ENCODE data around the gene HLCS.
"Not testable (repeated sequence)": the region's sequence is repeated elsewhere in the genome, so short reads cannot be mapped to it uniquely, and the experiment has no call there.

HLCS gene

DNA sequence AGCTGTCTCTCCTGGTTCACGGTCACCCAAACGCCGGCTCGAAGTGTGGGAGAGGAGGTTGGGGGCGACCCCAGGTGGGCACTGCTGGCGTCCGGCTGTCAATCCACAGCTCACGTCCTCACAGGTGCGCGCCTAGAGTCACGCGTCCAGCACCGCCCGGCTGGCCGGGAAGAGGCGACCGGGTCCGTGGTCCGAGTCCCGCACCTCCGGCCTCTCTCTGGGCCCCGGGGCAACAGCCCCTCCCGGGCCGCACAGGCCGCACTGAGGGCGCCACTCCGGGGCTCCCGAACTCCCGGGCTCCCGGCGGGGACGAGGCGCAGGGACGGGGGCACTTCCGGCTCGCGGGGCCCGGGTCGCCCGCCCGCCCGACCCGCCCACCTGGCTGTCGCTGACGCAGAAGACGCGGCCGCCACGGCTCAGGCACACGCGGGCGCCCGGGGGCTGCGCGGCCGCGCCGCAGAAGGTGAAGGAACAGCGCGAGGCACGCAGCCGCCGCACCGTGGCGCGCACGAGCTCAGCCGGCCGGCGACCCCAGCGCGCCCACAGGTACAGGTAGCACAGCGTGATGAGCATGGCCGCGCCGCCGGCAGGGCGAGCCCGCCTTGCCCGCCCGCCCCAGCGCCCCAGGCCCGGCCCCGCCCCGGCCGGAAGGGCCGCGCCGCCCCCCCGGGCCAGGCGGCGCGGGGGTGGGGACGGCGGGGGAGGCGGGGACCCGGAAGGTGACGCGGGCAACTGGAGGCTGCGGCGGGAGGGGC lies at the start of gene HLCS:
Gene HLCS (minus strand): TSS at position 604 of the 755 bp plus-strand sequence. CDS start 31 bp downstream, at position 573.
- peak; percentile 57 for DNase-seq (ENCODE audit: low read depth)

- peak; percentile 68 for DNase-seq (ENCODE audit: low read depth)
Measured at GRCh38 chr21:37009740-37010341, 43.4 kb upstream of the HLCS start.

DNA sequence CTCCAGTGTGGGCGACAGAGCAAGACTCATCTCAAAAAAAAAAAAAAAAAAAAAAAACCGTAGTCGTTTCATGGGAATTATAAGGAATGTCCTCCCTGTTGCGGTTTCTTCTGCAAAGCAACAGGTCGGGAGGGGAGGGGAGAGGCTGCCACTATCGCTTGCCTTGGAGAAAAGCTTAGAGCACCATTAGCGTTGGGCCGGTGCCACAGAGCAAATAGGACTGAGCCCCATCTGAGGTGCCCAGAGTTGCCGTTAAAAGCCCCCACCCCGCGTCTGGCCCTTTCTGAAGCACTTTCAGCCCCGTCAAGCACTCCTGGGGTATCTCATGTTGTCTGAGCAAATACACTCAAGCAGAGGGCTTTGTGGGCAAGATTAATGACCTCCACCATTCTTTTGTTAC lies 42.3 kb upstream of the HLCS start:
- no peak for DNase-seq (ENCODE audit: low read depth)

GRCh38 chr21:37006486-37007291 lies 40.2 kb upstream of the HLCS start, which contains the start of gene RIPPLY3:
Gene RIPPLY3, plus strand, starts transcription at chr21:37006702. Its CDS starts 71 bp downstream, at chr21:37006773.
- no peak for DNase-seq (ENCODE audit: low read depth)

DNA sequence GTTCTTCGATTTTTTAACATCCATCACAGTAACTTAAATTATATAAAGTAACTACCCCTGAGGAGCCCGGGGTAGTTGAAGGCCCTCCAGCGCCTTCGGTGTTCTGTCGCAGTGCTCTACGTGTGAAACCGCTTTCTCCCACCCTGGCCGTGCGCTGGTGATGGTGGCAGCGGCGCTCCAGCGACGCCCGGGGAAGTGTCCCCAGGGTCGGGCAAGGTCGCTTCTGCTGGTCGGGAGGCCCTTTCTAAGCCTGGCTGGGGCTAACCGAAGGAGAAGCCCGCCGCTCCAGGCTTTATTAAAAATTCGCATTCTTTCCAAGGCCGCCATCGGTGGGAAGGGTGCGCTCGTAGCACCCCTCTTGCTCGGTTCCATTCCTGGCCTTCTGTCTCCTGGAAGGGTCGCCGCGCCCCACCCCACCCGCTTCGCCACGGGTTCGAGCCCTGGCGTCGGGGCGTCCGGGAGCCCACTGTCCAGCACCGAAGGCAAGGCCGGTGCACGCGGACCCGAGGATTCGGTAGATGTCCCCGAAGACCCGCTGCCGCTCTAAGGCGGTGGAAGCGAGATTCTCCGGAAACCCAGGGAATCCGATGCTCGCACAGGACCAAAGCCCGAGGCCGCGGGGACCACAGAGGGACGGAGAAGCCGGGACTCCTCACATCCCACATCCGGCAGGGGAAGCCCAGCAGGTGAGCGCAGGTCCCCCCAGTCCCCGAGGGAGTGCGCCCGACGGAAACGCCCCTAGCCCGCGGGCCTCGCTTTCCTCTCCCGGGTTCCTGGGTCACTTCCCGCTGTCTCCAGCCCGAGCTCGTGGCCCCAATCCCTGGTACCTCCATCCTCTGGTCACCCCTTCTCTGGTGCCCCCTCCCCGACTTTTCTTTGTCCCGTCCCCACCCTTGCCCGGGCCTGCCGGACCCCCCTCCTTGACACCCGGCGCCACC lies 39.3 kb upstream of the HLCS start:
- no peak for DNase-seq (ENCODE audit: low read depth)

DNA sequence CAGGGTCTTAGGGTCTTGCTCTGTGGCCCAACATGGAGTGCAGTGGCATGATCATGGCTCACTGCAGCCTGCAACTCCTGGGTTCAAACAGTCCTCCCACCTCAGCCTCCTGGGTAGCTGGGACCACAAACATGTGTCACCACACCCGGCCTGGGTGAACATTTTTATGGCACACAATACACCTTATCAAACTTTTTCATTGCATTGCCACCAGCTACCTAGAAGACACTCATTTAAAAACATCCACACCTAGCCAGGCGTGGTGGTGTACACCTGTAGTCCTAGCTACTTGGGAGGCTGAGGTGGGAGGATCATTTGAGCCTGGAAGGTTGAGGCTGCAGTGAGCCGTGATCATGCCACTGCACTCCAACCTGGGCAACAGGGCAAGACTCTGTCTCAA lies 37.4 kb upstream of the HLCS start:
- DNase-seq (ENCODE audit: low read depth), result not testable (repeated sequence)

GRCh38 chr21:37002851-37003250 lies 36.4 kb upstream of the HLCS start:
- not testable (repeated sequence) for DNase-seq (ENCODE audit: low read depth)

DNA sequence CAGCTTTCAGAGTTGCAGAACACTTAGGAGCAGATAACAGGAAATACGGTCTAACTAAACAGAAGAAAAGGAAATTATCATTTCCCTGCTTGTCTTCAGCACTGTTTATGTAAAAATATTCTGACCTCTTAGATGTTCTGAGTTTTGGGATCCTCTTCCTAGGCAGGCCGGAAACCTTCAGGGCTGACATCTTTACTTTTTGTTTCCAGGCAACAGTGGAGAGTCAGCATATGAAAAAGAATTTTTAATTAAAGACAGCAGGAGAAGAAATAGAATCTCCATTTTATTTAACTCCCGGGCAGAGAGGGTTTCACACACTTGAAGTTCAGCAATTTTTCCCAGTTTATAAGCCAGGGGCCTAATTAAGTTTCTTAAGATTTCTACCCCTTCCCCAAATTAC lies 35.0 kb upstream of the HLCS start:
- DNase-seq (ENCODE audit: low read depth), result no peak

DNA sequence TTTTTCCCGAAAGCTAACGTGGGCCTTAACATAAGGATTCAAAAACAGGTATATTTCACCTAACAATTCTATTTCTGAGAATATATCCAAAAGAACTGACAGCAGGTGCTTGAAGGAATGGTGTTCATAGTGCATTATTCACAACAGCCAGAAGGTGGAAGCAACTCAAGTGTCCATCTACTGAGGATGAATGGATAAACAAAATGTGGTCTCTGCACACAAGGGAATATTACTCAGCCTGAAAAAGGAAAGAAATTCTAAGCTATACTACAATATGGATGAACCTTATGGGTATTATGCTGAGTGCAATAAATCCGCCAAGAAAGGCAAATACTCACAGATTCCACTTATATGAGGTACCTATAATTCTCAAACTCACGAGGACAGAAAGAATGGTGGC lies 33.9 kb upstream of the HLCS start:
- DNase-seq (ENCODE audit: low read depth), result no peak

- DNase-seq (ENCODE audit: low read depth), result no peak
Measured at GRCh38 chr21:36999131-36999898, 32.8 kb upstream of the HLCS start.

GRCh38 chr21:36995285-36995684 lies 28.8 kb upstream of the HLCS start:
- DNase-seq (ENCODE audit: low read depth), result not testable (repeated sequence)

GRCh38 chr21:36994501-36995158 lies 28.2 kb upstream of the HLCS start:
- DNase-seq (ENCODE audit: low read depth), result no peak

DNA sequence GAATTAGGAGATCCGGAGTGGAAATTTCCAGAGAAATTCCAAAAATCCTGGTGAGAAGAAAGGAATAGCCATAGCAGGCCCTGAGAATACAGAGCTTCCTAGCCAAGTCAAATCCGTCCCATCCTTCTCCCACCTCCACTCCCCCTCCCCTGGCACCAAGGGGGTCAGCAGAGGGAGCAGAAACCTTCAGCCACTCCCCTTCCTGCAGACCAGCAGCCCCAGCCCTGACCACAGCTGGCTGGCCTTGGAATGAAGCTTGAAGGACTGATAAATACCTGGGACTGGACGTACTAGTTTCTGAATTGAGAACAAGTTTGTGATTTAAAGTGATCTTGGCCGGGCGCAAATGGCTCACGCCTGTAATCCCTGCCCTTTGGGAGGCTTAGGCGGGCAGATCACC lies 26.2 kb upstream of the HLCS start:
- DNase-seq (ENCODE audit: low read depth), result no peak

DNA sequence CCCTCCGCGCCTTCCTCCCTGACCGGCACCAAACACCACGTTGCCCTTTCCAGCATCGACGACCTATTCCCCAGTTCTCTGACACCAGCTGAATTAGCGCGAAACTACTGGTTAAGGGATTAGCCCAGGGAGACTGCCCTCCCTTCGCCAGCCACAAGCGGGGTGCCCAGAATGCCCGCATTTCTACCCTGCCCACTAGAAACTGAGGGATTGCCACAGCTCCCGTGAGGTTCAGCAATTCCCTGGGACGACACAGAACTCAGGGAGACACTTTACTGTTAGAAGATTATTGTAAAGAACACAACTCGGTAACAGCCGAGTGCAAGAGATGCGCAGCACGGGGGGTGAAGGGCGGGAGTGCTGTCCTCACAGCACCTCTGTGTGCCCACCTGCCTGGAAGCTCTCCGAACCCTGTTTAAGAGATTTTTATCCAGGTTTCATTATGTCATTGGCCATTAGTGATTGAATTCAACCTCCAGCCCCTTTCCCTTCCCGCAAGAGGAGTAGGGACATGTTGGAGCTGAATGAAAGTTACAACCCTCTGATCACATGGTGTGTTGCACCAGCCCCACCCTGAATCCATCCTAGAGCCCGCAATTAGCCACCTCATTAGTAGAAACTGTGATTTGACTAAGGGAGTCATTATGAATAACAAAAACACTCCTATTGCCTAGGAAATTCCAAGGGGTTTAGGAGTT lies 24.2 kb upstream of the HLCS start:
- DNase-seq (ENCODE audit: low read depth), result no peak

DNA sequence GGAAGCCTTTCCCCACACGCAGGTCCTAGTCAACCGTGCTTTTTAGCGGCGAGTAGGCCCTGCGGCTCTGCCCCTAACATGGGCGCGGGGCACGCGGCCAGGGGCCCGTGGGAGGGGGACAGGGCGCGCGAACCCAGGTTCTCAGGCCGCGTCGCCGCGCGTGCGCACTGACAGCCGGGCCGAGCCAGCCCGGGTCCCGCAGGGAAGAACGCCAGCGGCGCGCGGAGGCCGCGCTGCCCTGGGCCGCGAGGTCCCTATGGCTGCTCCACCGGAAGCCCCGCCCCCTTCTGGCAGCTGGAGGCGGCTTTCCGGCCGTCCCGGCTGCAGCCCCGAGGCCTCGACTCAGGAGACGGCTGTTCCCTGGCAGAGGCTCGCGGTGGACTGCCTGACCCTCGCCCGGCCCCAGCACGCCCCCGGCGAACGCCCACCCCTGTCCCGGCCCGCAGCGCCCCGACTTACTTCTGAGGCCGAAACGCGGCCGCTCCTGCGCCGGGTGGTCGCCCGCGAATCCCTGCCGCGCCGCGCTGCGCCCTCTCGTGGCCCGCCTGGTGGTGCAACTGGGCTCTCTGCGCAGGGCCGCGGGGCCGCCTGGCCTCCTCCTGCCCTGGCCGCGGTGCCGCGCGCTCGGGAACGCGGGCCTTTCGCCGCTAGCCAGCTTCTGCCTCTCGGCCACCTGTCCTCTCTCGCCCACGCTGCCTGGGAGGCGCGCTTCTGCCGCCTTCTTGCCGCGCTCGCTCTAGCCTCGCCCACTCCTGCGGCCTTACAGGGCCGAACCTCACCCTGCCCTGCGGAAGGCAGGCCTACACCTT lies 23.4 kb upstream of the HLCS start:
- peak; percentile 83 for DNase-seq (ENCODE audit: low read depth)

DNA sequence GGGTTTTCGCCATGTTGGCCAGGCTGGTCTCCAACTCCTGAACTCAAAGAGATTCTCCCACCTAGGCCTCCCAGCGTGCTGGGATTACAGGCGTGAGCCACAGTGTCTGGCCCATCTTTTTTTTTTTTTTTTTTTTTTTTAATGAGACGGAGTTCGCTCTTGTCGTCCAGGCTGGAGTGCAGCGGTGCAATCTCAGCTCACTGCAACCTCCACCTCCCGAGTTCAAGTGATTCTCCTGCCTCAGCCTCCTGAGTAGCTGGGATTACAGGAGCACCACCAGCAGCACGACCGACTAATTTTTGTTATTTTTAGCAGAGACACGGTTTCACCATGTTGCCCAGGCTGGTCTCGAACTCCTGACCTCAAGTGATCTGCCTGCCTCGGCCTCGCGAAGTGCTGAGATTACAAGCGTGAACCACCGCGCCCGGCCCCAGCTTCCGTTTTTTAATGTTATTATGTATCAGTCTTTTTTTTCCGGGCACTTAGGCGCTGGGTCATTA lies 22.8 kb upstream of the HLCS start:
- DNase-seq (ENCODE audit: low read depth), result not testable (repeated sequence)

GRCh38 chr21:36988536-36988935 lies 22.1 kb upstream of the HLCS start:
- no peak for DNase-seq (ENCODE audit: low read depth)

GRCh38 chr21:36987845-36988244 lies 21.4 kb upstream of the HLCS start:
- DNase-seq (ENCODE audit: low read depth), result no peak
